ENCODE data around the gene TMEM51. TPM values are rescaled to one million over a fixed set of nuclear protein-coding genes. Genes with fewer than 3 reads are reported as not detected.

TMEM51 gene
- total and polyA plus RNA-seq, 10 donors, result 3.5 to 13.8 (median 7.5) TPM

DNA sequence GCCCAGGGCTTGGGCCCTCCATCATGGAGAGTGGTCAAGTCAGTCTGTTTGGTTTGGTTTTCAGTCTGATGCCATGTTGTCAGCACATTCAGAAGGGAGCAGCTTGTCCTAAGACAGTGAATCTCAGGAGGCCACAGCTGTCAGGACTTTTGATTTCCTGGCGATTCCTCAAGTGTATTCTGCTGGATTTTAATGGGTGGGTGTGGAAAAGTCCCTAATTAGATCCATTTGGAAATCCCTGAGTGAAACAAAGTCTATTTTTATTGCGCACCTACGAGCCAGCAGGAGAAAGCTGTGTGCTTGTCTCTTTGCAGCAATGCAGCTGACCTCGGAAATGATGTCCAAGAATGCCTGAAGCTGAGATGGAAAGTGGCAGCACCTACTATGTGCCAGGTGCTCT lies 71.9 kb downstream of the TMEM51 start:
- no peaks in the 10 kb centered on the region for H3K9me3 ChIP-seq
- TF ChIP-seq POLR2AphosphoS5 (IDR thresholded peaks at IDR 0.05), result no peak
- TF ChIP-seq POLR2A (IDR thresholded peaks at IDR 0.05), result no peak
- DNase-seq, result no peak
- H3K27ac ChIP-seq, result no peak overlapping the region
- 78 to 90% (median 81%) methylated on average over 4 of the region's 4 CpGs for WGBS, 5 donors
- peaks cover 0 to 15% (median 7%) of the 10 kb centered on the region in 6 donors for H3K4me1 ChIP-seq
- H3K4me3 ChIP-seq, result no peak overlapping the region
- H3K27me3 ChIP-seq (replicated peaks in 1 of 7), result no peaks in the 10 kb centered on the region
- no peaks in the 10 kb centered on the region for H3K36me3 ChIP-seq
- intact Hi-C loops (cut with DNase I; ENCODE audit: low total_unique reads), result no loop called here

DNA sequence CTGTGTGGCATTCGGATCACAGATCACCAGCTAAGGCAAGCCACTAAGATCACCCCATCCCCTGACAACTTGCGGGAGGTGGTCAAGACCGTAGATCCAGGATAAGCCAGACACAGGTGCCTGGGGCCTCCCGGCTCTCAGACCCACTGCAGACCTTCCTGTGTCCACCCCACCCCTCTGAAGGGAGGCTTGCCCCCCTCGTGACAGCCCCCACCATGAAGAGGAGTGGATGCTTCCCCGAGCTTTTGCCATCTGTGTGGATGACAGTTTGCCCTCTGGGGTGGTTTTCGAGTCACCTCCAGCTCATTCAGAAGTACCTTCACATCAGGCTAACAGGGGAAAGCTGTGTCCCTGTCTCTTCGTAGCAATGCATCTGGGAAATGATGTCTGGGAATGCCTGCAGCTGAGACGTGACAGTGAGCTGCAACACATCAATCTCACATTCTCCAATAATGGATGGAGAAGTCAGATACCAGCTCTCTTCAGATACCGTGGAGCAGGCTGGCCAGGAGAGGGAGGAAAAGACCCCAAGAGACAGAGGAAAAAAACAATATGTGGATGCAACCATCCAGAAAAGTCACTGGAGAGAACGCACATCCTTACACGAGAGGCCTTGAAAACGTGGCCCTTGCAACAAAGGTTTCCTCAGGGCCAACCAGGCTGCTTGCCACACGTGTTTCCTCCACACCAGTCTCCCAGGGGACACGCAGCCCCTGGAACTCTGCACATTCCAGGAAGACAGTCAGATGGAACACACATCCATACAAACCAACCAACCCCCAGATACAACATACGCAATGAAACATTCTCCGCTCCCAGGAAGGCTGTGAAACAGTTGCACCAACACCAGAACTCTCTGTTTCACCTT lies 73.1 kb downstream of the TMEM51 start:
- intact Hi-C loops (cut with DNase I; ENCODE audit: low total_unique reads), result no loop called here
- Histone ChIP-seq H3K27me3 (replicated peaks in 1 of 7) (no peaks in the 10 kb centered on the region), H3K36me3 (no peaks in the 10 kb centered on the region), H3K9me3 (no peaks in the 10 kb centered on the region), H3K4me3 (no peak overlapping the region), H3K4me1 (peaks cover 0 to 20% (median 7%) of the 10 kb centered on the region in 6 donors), H3K27ac (no peak overlapping the region)
- WGBS, 5 donors, result 72 to 81% (median 76%) methylated on average over 17 of the region's 17 CpGs
- no peak for DNase-seq
- TF ChIP-seq CTCF (IDR thresholded peaks at IDR 0.05 in 8 of 11, conservative IDR thresholded peaks at IDR 0.05 in 3 of 11) (no peak), POLR2AphosphoS5 (IDR thresholded peaks at IDR 0.05) (peak in 1 of 3 donors; percentile 26), POLR2A (IDR thresholded peaks at IDR 0.05) (no peak)

DNA sequence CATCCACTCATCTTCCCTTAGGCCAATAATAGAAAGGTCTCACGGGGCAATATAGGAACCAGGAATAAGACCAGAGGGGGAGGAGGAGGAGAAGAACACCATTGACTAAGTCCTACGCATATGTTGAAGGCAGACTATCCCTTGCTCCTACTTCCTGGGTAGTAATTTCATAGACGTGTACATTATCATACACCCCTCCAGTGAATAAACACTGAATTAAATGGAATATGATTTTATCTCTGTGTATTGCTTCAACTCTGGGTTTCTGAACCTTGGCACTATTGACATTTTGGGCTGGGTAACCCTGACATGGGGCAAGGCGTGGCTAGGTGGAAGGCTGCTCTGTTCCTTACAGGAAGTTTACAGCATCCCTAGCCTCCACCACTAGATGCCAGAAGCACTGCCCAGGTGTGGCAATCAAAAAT lies 76.2 kb downstream of the TMEM51 start:
- H3K27ac ChIP-seq, result no peak overlapping the region
- no peaks in the 10 kb centered on the region for H3K27me3 ChIP-seq (replicated peaks in 1 of 7)
- intact Hi-C loops (cut with DNase I; ENCODE audit: low total_unique reads), result no loop called here
- H3K4me1 ChIP-seq, result peaks cover 0 to 10% (median 0%) of the 10 kb centered on the region in 6 donors
- no peak for DNase-seq
- WGBS, 5 donors, result 56 to 84% (median 72%) methylated on average over 4 of the region's 4 CpGs
- H3K4me3 ChIP-seq, result no peak overlapping the region
- TF ChIP-seq CTCF (IDR thresholded peaks at IDR 0.05 in 8 of 11, conservative IDR thresholded peaks at IDR 0.05 in 3 of 11) (no peak), POLR2AphosphoS5 (IDR thresholded peaks at IDR 0.05) (no peak), POLR2A (IDR thresholded peaks at IDR 0.05) (no peak)
- no peaks in the 10 kb centered on the region for H3K36me3 ChIP-seq
- H3K9me3 ChIP-seq, result no peaks in the 10 kb centered on the region

DNA sequence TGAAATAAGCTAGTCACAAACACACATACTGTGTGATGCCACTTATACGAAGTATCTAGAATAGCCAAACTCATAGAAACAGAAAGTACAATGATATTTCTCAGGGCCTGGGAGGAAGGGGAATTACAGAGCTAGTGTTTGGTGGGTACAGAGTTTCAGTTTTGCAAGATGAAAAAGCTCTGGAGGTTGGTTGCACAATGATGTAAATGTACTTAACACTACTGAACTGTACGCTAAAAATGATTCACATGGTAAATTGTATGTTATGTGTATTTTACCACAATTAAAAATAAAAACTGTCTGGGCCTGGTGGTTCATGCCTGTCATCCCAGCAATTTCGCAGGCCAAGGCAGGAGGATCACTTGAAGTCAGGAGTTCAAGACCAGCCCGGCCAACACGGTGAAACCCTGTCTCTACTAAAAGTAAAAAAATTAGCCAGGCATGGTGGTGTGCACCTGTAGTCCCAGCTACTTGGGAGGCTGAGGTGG lies 78.2 kb downstream of the TMEM51 start:
- no peak overlapping the region for H3K4me3 ChIP-seq
- peak overlapping the region in 4 of 8 donors; percentile 18 to 62 (median 38) for H3K27ac ChIP-seq
- peaks cover 0 to 9% (median 0%) of the 10 kb centered on the region in 6 donors for H3K4me1 ChIP-seq
- intact Hi-C loops (cut with DNase I; ENCODE audit: low total_unique reads), result no loop called here
- no peak for DNase-seq
- no peaks in the 10 kb centered on the region for H3K36me3 ChIP-seq
- H3K9me3 ChIP-seq, result no peaks in the 10 kb centered on the region
- TF ChIP-seq CTCF (IDR thresholded peaks at IDR 0.05 in 8 of 11, conservative IDR thresholded peaks at IDR 0.05 in 3 of 11), result no peak
- no peak for TF ChIP-seq POLR2AphosphoS5 (IDR thresholded peaks at IDR 0.05)
- no peak for TF ChIP-seq POLR2A (IDR thresholded peaks at IDR 0.05)
- 48 to 69% (median 52%) methylated on average over 5 of the region's 5 CpGs for WGBS, 5 donors
- no peaks in the 10 kb centered on the region for H3K27me3 ChIP-seq (replicated peaks in 1 of 7)

All from spleen (tissue), 11 donors.